H9 (cell line): ENCODE results near the gene PRKCA. TPM values are rescaled to one million over a fixed set of nuclear protein-coding genes. Genes with fewer than 3 reads are reported as not detected.
A peak's percentile ranks its signal among the peaks of the same experiment; 100 is the strongest.

Experiments used
- DNase-seq: peaks from one replicate; pipeline ENCODE4 v3.0.0-alpha.2; 2017
- H2AFZ ChIP-seq: one replicate; pipeline ENCODE4 v1.6.1; 2013; ENCODE audit warnings: mild to moderate bottlenecking, low read length, control low read depth, moderate library complexity
- H2AK5ac ChIP-seq: 2 replicates; pipeline ENCODE4 v1.6.1; 2013; ENCODE audit warnings: low read length, control low read depth, mixed read lengths; ENCODE audit not compliant: insufficient read length
- H2BK120ac ChIP-seq: one replicate; pipeline ENCODE4 v1.6.1; 2013; ENCODE audit warnings: low read depth, mild to moderate bottlenecking, low read length, control low read depth, inconsistent platforms; ENCODE audit not compliant: poor library complexity, severe bottlenecking
- H2BK12ac ChIP-seq: 2 replicates; pipeline ENCODE4 v1.6.1; 2013; ENCODE audit warnings: low read length, control low read depth, mixed read lengths, low read depth; ENCODE audit not compliant: insufficient read length
- H2BK15ac ChIP-seq: 2 replicates; pipeline ENCODE4 v1.6.1; 2013; ENCODE audit warnings: low read depth, low read length, control low read depth
- H2BK20ac ChIP-seq: one replicate; pipeline ENCODE4 v1.6.1; 2013; ENCODE audit warnings: low read depth, mild to moderate bottlenecking, low read length, control low read depth, inconsistent platforms; ENCODE audit not compliant: poor library complexity, severe bottlenecking
- H2BK5ac ChIP-seq: 2 replicates; pipeline ENCODE4 v1.6.1; 2013; ENCODE audit warnings: low read length, control low read depth, mixed read lengths; ENCODE audit not compliant: insufficient read length
- H3K14ac ChIP-seq: 2 replicates; pipeline ENCODE4 v1.6.1; 2013; ENCODE audit warnings: low read length, control low read depth; ENCODE audit not compliant: insufficient read depth
- H3K18ac ChIP-seq: 2 replicates; pipeline ENCODE4 v1.6.1; 2013; ENCODE audit warnings: low read depth, mild to moderate bottlenecking, mixed read lengths, low read length, control low read depth; ENCODE audit not compliant: insufficient read length
- H3K23ac ChIP-seq: 2 replicates; pipeline ENCODE4 v1.6.1; 2013; ENCODE audit warnings: low read length, control low read depth, mixed read lengths, low read depth; ENCODE audit not compliant: insufficient read length
- H3K23me2 ChIP-seq: 2 replicates; pipeline ENCODE4 v1.6.1; 2013; ENCODE audit warnings: low read depth, mild to moderate bottlenecking, mixed read lengths, low read length, control low read depth; ENCODE audit not compliant: insufficient read length, poor library complexity, severe bottlenecking
- H3K27ac ChIP-seq: 2 replicates; pipeline ENCODE4 v1.5.1; 2013; ENCODE audit warnings: low read length, control low read depth, mixed read lengths, low read depth; ENCODE audit not compliant: insufficient read length
- H3K27me3 ChIP-seq: 2 replicates; pipeline ENCODE4 v1.6.1; 2013; ENCODE audit warnings: low read length, control low read depth, inconsistent platforms; ENCODE audit not compliant: insufficient read depth
- H3K4ac ChIP-seq: 2 replicates; pipeline ENCODE4 v1.6.1; 2013; ENCODE audit warnings: low read depth, mild to moderate bottlenecking, control low read depth, inconsistent platforms, low read length, moderate library complexity
- H3K4me1 ChIP-seq: 2 replicates; pipeline ENCODE4 v1.6.1; 2013; ENCODE audit warnings: low read length, control low read depth, inconsistent platforms; ENCODE audit not compliant: insufficient read depth
- H3K4me2 ChIP-seq: 2 replicates; pipeline ENCODE4 v1.6.1; 2013; ENCODE audit warnings: low read length, control low read depth, mixed read lengths; ENCODE audit not compliant: insufficient read length, insufficient read depth
- H3K56ac ChIP-seq: 2 replicates; pipeline ENCODE4 v1.6.1; 2013; ENCODE audit warnings: low read depth, mild to moderate bottlenecking, mixed read lengths, low read length, control low read depth; ENCODE audit not compliant: insufficient read length
- H3K79me1 ChIP-seq: 2 replicates; pipeline ENCODE4 v1.6.1; 2013; ENCODE audit warnings: low read depth, mild to moderate bottlenecking, moderate library complexity, low read length, control low read depth, inconsistent platforms; ENCODE audit not compliant: insufficient read depth, poor library complexity, severe bottlenecking
- H3K79me2 ChIP-seq: 2 replicates; pipeline ENCODE4 v1.6.1; 2013; ENCODE audit warnings: low read length, control low read depth, inconsistent platforms; ENCODE audit not compliant: insufficient read depth
- H3K9ac ChIP-seq: 2 replicates; pipeline ENCODE4 v1.6.1; 2013; ENCODE audit warnings: low read length, control low read depth, mixed read lengths; ENCODE audit not compliant: insufficient read length; ENCODE audit errors: extremely low read depth
- H3K9me3 ChIP-seq: one replicate; pipeline ENCODE4 v1.6.1; 2013; ENCODE audit warnings: low read depth, low read length, inconsistent platforms; ENCODE audit not compliant: control insufficient read depth
- H3T11ph ChIP-seq: one replicate; pipeline ENCODE4 v1.6.1; 2013; ENCODE audit warnings: mild to moderate bottlenecking, low read length, control low read depth, inconsistent platforms
- H4K20me1 ChIP-seq: one replicate; pipeline ENCODE4 v1.6.1; 2013; ENCODE audit not compliant: control insufficient read depth, insufficient read length, insufficient read depth
- H4K5ac ChIP-seq: 2 replicates; pipeline ENCODE4 v1.6.1; 2013; ENCODE audit warnings: low read depth, mild to moderate bottlenecking, mixed read lengths, low read length, control low read depth; ENCODE audit not compliant: insufficient read length
- H4K8ac ChIP-seq: replicated peaks from 2 replicates; pipeline ENCODE4 v1.6.1; 2013; ENCODE audit warnings: low read length, control low read depth, mixed read lengths, low read depth; ENCODE audit not compliant: insufficient read length
- H4K91ac ChIP-seq: 2 replicates; pipeline ENCODE4 v1.6.1; 2013; ENCODE audit warnings: low read depth, mild to moderate bottlenecking, moderate library complexity, mixed read lengths, low read length, control low read depth; ENCODE audit not compliant: insufficient read length
- H3K27ac Mint-ChIP-seq, 3 experiments: 2 replicates in 2 of 3; 3 replicates in 1 of 3; pipeline ENCODE4 v1.8.0; 2020 to 2021; ENCODE audit warnings: mixed read lengths in 3 of 3, mild to moderate bottlenecking in 1 of 3, moderate library complexity in 1 of 3
- H3K27me3 Mint-ChIP-seq: 2 replicates; pipeline ENCODE4 v1.8.0; 2021; ENCODE audit warnings: low read depth, mild to moderate bottlenecking, moderate library complexity, mixed read lengths
- H3K36me3 Mint-ChIP-seq, 3 experiments: 2 replicates in 2 of 3; 3 replicates in 1 of 3; pipeline ENCODE4 v1.8.0; 2020 to 2021; ENCODE audit warnings: low read depth in 3 of 3, mixed read lengths in 3 of 3; ENCODE audit not compliant: insufficient read depth in 1 of 3
- H3K4me1 Mint-ChIP-seq, 2 experiments: 2 replicates each; pipeline ENCODE4 v1.8.0; 2020; ENCODE audit warnings: mixed read lengths in 2 of 2
- H3K4me3 Mint-ChIP-seq, 2 experiments: 2 replicates in 1 of 2; 3 replicates in 1 of 2; pipeline ENCODE4 v1.8.0; 2020 to 2021; ENCODE audit warnings: mild to moderate bottlenecking in 2 of 2, mixed read lengths in 2 of 2, moderate library complexity in 1 of 2
- H3K9me3 Mint-ChIP-seq, 2 experiments: 2 replicates in 1 of 2; 3 replicates in 1 of 2; pipeline ENCODE4 v1.8.0; 2020; ENCODE audit warnings: mild to moderate bottlenecking in 2 of 2, mixed read lengths in 2 of 2, moderate library complexity in 1 of 2
- WGBS: extraction: QIAGEN DNeasy Blood & Tissue Kit; methylation state at CpG from one replicate; pipeline ENCODE4 v1.1.7; 2013; ENCODE audit warnings: missing lambda C conversion rate, low lambda C conversion rate, mixed read lengths; ENCODE audit not compliant: insufficient read length; ENCODE audit errors: extremely low coverage; 5-methylcytosine and 5-hydroxymethylcytosine counted together
- total RNA-seq: library from RNA; stranded (reverse); gene quantifications from 2 replicates; pipeline ENCODE4 v1.2.1, GENCODE V29; 2021
- TF ChIP-seq, protein P1 (sequence below): fragments of 200-600 bp; sonication (generic); conservative IDR thresholded peaks from 3 replicates; pipeline ENCODE4 v1.8.0; 2021; ENCODE audit warnings: antibody characterized with exemption, mild to moderate bottlenecking

PRKCA gene
- total RNA-seq, 1 experiment from 2014 or later, result 10.5 TPM

DNA sequence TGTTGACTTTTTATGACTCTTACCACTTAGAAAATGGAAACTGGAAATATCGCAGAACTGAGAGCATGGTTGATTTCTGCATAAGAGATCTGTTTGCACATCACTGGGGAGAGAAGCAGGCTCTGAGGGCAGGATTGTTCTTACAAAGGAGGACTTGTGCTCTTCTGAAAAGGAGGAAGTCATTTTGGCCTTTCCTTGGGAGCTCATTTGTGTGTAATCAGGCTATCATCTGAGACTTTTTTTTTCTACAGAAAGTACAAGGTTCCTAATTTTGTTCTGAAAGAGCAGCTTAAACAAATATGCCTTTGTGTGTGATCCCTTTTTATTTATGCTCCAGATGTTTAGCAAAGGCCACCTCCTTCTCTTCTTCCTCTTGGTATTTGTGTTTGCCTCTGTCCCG, 386.8 kb downstream of the PRKCA start:
- Mint-ChIP-seq H3K9me3 (no peaks in the 10 kb centered on the region), H3K4me1 (peaks cover 13 to 19% of the 10 kb centered on the region in 2 experiments), H3K27me3 (no peaks in the 10 kb centered on the region), H3K36me3 (peaks cover 0 to 6% (median 0%) of the 10 kb centered on the region in 3 experiments; a peak in 2 of 7 replicates), H3K27ac (peak overlapping the region in 2 of 3 experiments; percentile 8 to 16; a peak in 1 of 7 replicates), H3K4me3 (no peak overlapping the region)
- H3K4me1 ChIP-seq, result peaks cover 7% of the 10 kb centered on the region; the same call in 1 of the 2 replicates
- no peak overlapping the region for H3K27ac ChIP-seq
- H4K8ac ChIP-seq, result no peak overlapping the region
- H3K14ac ChIP-seq, result no peak overlapping the region
- H3K23ac ChIP-seq, result no peak overlapping the region
- H2BK12ac ChIP-seq, result no peak overlapping the region
- no peak overlapping the region for H2BK120ac ChIP-seq
- H2BK5ac ChIP-seq, result no peak overlapping the region
- H2AK5ac ChIP-seq, result no peak overlapping the region
- no CpG with 5 or more reads among the region's 2 CpGs for WGBS
- no peaks in the 10 kb centered on the region for H3K9me3 ChIP-seq
- no peak overlapping the region for H2BK15ac ChIP-seq
- no peak overlapping the region for H3K56ac ChIP-seq
- H3K79me1 ChIP-seq, result no peaks in the 10 kb centered on the region
- no peak overlapping the region for H3K9ac ChIP-seq
- H2AFZ ChIP-seq, result no peak overlapping the region
- no peak overlapping the region for H4K91ac ChIP-seq
- H3T11ph ChIP-seq, result no peak overlapping the region
- H3K27me3 ChIP-seq, result no peaks in the 10 kb centered on the region
- no peak overlapping the region for H2BK20ac ChIP-seq
- TF ChIP-seq, protein P1, sequence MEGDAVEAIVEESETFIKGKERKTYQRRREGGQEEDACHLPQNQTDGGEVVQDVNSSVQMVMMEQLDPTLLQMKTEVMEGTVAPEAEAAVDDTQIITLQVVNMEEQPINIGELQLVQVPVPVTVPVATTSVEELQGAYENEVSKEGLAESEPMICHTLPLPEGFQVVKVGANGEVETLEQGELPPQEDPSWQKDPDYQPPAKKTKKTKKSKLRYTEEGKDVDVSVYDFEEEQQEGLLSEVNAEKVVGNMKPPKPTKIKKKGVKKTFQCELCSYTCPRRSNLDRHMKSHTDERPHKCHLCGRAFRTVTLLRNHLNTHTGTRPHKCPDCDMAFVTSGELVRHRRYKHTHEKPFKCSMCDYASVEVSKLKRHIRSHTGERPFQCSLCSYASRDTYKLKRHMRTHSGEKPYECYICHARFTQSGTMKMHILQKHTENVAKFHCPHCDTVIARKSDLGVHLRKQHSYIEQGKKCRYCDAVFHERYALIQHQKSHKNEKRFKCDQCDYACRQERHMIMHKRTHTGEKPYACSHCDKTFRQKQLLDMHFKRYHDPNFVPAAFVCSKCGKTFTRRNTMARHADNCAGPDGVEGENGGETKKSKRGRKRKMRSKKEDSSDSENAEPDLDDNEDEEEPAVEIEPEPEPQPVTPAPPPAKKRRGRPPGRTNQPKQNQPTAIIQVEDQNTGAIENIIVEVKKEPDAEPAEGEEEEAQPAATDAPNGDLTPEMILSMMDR, result no peak
- no peaks in the 10 kb centered on the region for H3K23me2 ChIP-seq
- H3K79me2 ChIP-seq, result no peaks in the 10 kb centered on the region
- DNase-seq, result no peak
- no peak overlapping the region for H3K4me2 ChIP-seq
- H4K5ac ChIP-seq, result no peak overlapping the region
- H3K18ac ChIP-seq, result no peak overlapping the region
- H4K20me1 ChIP-seq, result no peaks in the 10 kb centered on the region
- no peak overlapping the region for H3K4ac ChIP-seq
